Upper lobe of right lung (tissue), 1 donor: ENCODE measurements around the gene EXOSC6. TPM values are rescaled to one million over a fixed set of nuclear protein-coding genes. Genes with fewer than 3 reads are reported as not detected.
A peak's percentile ranks its signal among the peaks of the same experiment; 100 is the strongest.
"Not testable (repeated sequence)": the region's sequence is repeated elsewhere in the genome, so short reads cannot be mapped to it uniquely, and the experiment has no call there.

Experiments
- ATAC-seq: fragments of 200-7000 bp; cut with Tn5 transposase; one replicate; pipeline ENCODE4 v1.9.1; 2020; ENCODE audit warnings: mild to moderate bottlenecking, moderate library complexity
- DNase-seq: peaks from one replicate; pipeline ENCODE4 v3.0.0-alpha.2; 2020
- H3K27ac ChIP-seq: fragments of 200-600 bp; one replicate; pipeline ENCODE4 v1.8.0; 2022
- H3K27me3 ChIP-seq: fragments of 200-600 bp; one replicate; pipeline ENCODE4 v1.8.0; 2022; ENCODE audit warnings: mild to moderate bottlenecking
- H3K36me3 ChIP-seq: fragments of 200-600 bp; one replicate; pipeline ENCODE4 v1.8.0; 2022
- H3K4me1 ChIP-seq: fragments of 200-600 bp; one replicate; pipeline ENCODE4 v1.8.0; 2022
- H3K4me3 ChIP-seq: fragments of 200-600 bp; one replicate; pipeline ENCODE4 v1.8.0; 2022; ENCODE audit warnings: mild to moderate bottlenecking
- H3K9me3 ChIP-seq: fragments of 200-600 bp; one replicate; pipeline ENCODE4 v1.8.0; 2022
- intact Hi-C: fragments of 100-400 bp; cut with DNase I; formaldehyde crosslinking; loops from one replicate; pipeline ENCODE4 v1.11.0; 2022
- total RNA-seq: library from RNA; stranded (reverse); fragmentation: NEBNext Ultra II Directional; extraction: Animal tissue kit (Norgen Biotek cat#: 25700); gene quantifications from one replicate; pipeline ENCODE4 v1.2.1, GENCODE V29; 2021
- TF ChIP-seq, protein P1 (sequence below): fragments of 200-600 bp; IDR thresholded peaks from one replicate; pipeline ENCODE4 v1.8.0; 2022; ENCODE audit warnings: antibody characterized with exemption
- donor health status: DM: no; HTN: yes; CAD: no; lungs with severe emphysema.

EXOSC6 gene
- total RNA-seq, 1 donor from 2014 or later, result 22.1 TPM

DNA sequence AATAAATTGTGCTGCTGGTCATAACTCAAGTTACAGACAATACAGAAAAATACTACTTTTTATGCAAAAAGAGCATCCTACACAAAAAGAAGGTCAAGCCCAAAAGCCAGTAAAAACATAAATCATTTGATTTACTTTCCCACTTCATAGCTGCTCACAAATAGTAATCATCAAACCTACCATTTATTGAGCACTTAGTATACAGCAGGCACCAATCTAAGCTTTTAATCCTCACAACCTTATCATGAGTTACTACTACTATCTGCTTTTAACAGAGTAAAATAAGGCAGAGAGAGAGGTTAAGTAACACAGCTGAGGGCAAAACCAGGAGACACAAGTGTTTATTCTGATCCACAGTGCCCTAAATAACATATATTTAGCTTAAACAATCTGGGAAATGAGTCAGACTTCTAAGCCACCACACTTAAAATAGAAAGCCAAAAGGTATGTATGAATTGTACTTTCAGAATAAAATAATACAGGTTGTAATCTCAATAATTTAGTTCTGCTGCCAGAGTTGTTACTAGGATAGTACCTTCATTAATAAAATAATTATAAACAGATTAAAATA lies 39.3 kb upstream of the EXOSC6 start:
- TF ChIP-seq, protein P1, sequence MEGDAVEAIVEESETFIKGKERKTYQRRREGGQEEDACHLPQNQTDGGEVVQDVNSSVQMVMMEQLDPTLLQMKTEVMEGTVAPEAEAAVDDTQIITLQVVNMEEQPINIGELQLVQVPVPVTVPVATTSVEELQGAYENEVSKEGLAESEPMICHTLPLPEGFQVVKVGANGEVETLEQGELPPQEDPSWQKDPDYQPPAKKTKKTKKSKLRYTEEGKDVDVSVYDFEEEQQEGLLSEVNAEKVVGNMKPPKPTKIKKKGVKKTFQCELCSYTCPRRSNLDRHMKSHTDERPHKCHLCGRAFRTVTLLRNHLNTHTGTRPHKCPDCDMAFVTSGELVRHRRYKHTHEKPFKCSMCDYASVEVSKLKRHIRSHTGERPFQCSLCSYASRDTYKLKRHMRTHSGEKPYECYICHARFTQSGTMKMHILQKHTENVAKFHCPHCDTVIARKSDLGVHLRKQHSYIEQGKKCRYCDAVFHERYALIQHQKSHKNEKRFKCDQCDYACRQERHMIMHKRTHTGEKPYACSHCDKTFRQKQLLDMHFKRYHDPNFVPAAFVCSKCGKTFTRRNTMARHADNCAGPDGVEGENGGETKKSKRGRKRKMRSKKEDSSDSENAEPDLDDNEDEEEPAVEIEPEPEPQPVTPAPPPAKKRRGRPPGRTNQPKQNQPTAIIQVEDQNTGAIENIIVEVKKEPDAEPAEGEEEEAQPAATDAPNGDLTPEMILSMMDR, result no peak
- no peak overlapping the region for H3K4me3 ChIP-seq
- H3K9me3 ChIP-seq, result no peaks in the 10 kb centered on the region
- no peak for DNase-seq
- peaks cover 15% of the 10 kb centered on the region for H3K4me1 ChIP-seq
- no peak for ATAC-seq
- no peaks in the 10 kb centered on the region for H3K27me3 ChIP-seq
- intact Hi-C loops, result no loop called here
- no peak overlapping the region for H3K27ac ChIP-seq
- no peaks in the 10 kb centered on the region for H3K36me3 ChIP-seq

DNA sequence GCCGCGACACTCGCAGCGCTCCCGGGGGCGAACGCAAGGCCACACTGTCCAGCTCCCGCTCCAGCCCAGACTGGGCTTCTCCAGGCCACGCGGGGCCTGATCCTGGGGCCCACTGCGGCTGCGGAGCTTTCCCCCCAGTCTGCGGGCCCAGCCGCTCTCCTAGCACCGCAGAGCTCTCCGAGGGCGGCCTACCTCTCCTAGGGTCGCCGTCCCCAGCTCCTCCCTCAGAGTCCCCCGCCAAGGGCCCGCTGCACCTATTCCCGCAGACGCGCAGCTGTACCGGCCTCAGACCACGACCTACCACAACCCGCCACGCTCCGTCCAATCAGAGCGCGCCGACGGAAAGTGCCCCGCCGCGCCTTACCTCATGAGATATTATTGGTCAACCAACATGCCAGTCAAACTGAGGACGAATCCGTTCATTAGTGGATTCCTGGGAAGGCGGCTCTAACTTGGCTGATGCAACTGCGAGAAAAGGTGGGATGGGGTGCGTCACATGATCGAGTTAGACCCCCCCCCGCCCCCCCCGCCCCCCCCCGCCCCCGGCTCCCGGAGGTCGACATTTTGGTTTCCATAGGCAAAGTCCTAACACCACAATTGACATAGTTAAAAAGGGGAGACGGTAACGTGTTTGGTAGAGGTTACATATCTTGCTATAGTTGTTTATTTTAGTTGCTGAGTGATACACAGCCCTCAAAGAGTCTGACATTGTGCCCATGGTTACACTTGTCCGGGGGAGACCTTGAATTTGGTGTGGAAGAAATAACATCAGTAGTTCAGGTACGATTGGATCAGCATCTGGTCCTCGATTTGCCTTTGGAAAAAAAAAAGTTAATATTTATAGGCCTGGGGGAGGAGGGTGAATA lies 37.7 kb upstream of the EXOSC6 start, which contains the start of gene AARS1:
AARS1 (minus strand) TSS at position 278 of the 866 bp plus-strand sequence. CDS start 6,743 bp downstream, outside the sequence.
- peak within 1 kb of the TSS; percentile 89 for H3K4me3 ChIP-seq
- H3K27me3 ChIP-seq, result no peaks in the 10 kb centered on the region
- ATAC-seq, result peak; percentile 99
- TF ChIP-seq, protein P1, result no peak
- intact Hi-C loops, result no loop called here
- DNase-seq, result peak; percentile 97
- peak within 1 kb of the TSS; percentile 97 for H3K27ac ChIP-seq
- H3K4me1 ChIP-seq, result peaks cover 16% of the 10 kb centered on the region
- H3K36me3 ChIP-seq, result peaks cover 14% of the 10 kb centered on the region
- H3K9me3 ChIP-seq, result no peaks in the 10 kb centered on the region

DNA sequence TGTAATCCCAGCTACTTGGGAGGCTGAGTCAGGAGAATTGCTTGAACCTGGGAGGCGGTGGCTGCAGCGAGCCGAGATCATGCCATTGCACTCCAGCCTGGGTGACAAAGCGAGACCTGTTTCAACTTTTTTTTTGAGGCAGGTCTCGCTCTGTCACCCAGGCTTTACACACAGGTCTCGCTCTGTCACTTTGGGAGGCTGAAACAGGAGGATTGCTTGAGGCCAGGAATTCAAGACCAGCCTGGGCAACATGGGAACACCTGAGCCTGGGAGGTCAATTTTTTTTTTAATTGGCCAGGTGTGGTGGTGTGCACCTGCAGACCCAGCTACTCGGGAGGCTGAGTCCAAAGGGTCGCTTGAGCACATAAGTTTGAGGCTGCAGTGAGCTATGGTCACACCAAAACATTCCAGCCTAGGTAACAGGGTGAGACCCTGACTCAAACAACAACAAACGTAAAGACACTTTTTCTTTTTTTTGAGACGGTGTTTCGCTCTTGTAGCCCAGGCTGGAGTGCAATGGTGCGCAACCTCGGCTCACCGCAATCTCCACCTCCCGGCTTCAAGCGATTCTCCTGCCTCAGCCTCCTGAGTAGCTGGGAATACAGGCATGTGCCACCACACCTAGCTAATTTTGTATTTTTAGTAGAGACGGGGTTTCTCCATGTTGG lies 35.7 kb upstream of the EXOSC6 start:
- H3K27me3 ChIP-seq, intact Hi-C loops, DNase-seq, ATAC-seq, H3K9me3 ChIP-seq, H3K27ac ChIP-seq: not testable (repeated sequence)
- peak overlapping the region; percentile 89 for H3K4me3 ChIP-seq
- peaks cover 31% of the 10 kb centered on the region for H3K36me3 ChIP-seq
- H3K4me1 ChIP-seq, result peaks cover 16% of the 10 kb centered on the region

DNA sequence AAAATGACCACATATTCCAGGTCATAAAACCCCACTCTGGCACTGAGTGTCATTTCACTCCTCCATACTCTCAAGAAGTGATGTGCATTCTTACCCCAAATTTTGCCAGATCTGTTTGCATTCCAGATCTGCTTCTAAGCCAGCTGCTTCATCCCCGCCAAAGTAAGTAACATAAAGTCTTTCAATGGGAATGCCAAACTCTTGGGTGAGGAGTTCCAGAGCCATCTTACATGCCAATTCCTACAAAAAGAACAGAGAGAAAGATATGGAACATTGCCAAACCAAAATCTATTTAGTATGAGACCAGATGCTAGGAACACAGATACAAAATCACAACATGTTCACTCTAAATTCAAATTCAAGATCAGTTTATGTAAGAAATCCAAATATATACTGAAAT lies 24.7 kb upstream of the EXOSC6 start:
- no peak overlapping the region for H3K27ac ChIP-seq
- no peak overlapping the region for H3K4me3 ChIP-seq
- no peaks in the 10 kb centered on the region for H3K9me3 ChIP-seq
- ATAC-seq, result no peak
- H3K27me3 ChIP-seq, result no peaks in the 10 kb centered on the region
- H3K36me3 ChIP-seq, result peaks cover 99% of the 10 kb centered on the region
- no peaks in the 10 kb centered on the region for H3K4me1 ChIP-seq
- DNase-seq, result no peak
- TF ChIP-seq, protein P1, result no peak
- intact Hi-C loops, result no loop called here

DNA sequence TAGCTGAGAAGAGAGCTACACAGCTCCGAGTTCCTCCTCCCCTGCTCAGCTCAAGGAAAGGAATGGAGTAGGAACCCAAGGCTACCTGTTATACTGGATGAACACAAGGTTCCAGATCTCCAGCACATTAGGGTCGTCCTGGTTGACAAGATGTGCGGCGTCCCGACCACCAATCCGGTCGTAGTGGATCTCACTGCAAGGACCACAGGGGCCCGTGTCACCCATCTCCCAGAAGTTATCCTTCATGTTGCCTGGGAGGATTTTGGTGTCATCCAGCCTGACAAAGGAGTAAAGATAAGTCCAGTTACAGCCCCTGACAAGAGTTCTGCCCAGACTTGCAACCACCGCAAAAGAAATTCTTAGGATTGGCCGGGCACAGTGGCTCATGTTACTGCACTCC lies 20.0 kb upstream of the EXOSC6 start:
- H3K9me3 ChIP-seq, result no peaks in the 10 kb centered on the region
- H3K27ac ChIP-seq, result no peak overlapping the region
- H3K27me3 ChIP-seq, result no peaks in the 10 kb centered on the region
- DNase-seq (no peak), ATAC-seq (no peak)
- H3K36me3 ChIP-seq, result peaks cover 99% of the 10 kb centered on the region
- H3K4me3 ChIP-seq, result no peak overlapping the region
- H3K4me1 ChIP-seq, result no peaks in the 10 kb centered on the region
- intact Hi-C loops, result no loop called here
- TF ChIP-seq, protein P1, result no peak

DNA sequence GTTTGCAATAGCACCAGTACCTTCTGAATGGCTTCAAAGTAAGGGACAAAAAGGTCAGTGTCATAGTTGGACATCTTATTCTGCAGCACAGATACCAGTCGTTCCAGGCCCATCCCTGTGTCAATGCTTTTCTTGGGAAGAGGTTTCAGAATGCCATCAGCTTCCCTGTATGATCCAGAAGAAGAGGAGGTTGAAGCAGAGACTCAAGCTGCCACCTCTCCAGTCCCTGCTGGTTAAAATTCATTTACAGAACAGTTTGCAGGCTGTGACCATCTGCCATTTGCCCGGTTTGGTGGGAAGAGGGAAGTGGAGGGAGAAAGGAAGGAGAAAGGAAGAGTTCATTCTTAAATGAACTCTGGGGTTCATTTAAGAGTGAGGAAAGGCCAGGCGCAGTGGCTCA lies 18.4 kb upstream of the EXOSC6 start:
- TF ChIP-seq, protein P1, result no peak
- no peaks in the 10 kb centered on the region for H3K4me1 ChIP-seq
- H3K36me3 ChIP-seq, result peaks cover 97% of the 10 kb centered on the region
- ATAC-seq, result no peak
- no peak overlapping the region for H3K27ac ChIP-seq
- no peaks in the 10 kb centered on the region for H3K9me3 ChIP-seq
- H3K27me3 ChIP-seq, result no peaks in the 10 kb centered on the region
- intact Hi-C loops, result no loop called here
- DNase-seq, result no peak
- no peak overlapping the region for H3K4me3 ChIP-seq
